Measurements from ENCODE around the gene ZNF479. TPM values are rescaled to one million over a fixed set of nuclear protein-coding genes. Genes with fewer than 3 reads are reported as not detected.
"Not testable (repeated sequence)": the region's sequence is repeated elsewhere in the genome, so short reads cannot be mapped to it uniquely, and the experiment has no call there.

Gene ZNF479
- total RNA-seq, 1 donor from 2014 or later = not detected

GRCh38 chr7:57177856-57178767 is 45.9 kb upstream of the ZNF479 start:
- Mint-ChIP-seq H3K27ac (ENCODE audit: unreplicated experiment) (no peak overlapping the region), H3K9me3 (ENCODE audit: unreplicated experiment) (peaks cover 19% of the 10 kb centered on the region), H3K4me1 (ENCODE audit: unreplicated experiment) (no peaks in the 10 kb centered on the region)

GRCh38 chr7:57176928-57177635 is 44.8 kb upstream of the ZNF479 start:
- peaks cover 5% of the 10 kb centered on the region for H3K27me3 Mint-ChIP-seq (ENCODE audit: unreplicated experiment)
- peaks cover 9% of the 10 kb centered on the region for H3K36me3 Mint-ChIP-seq (ENCODE audit: low read depth, unreplicated experiment)
- TF ChIP-seq CTCF (IDR thresholded peaks at IDR 0.05; ENCODE audit: unreplicated experiment) = no peak
- H3K9me3 Mint-ChIP-seq (ENCODE audit: unreplicated experiment) = peaks cover 11% of the 10 kb centered on the region
- DNase-seq (ENCODE audit: low spot score) = no peak
- no peak overlapping the region for H3K4me3 Mint-ChIP-seq (ENCODE audit: unreplicated experiment)
- H3K27ac Mint-ChIP-seq (ENCODE audit: unreplicated experiment) = no peak overlapping the region
- no peaks in the 10 kb centered on the region for H3K4me1 Mint-ChIP-seq (ENCODE audit: unreplicated experiment)

More at GRCh38 chr7:57177856-57178767, 45.9 kb upstream of the ZNF479 start:
- Mint-ChIP-seq H3K4me3 (ENCODE audit: unreplicated experiment) (no peak overlapping the region), H3K36me3 (ENCODE audit: low read depth, unreplicated experiment) (peaks cover 15% of the 10 kb centered on the region), H3K27me3 (ENCODE audit: unreplicated experiment) (peaks cover 9% of the 10 kb centered on the region)
- no peak for DNase-seq (ENCODE audit: low spot score)
- no peak for TF ChIP-seq CTCF (IDR thresholded peaks at IDR 0.05; ENCODE audit: unreplicated experiment)

GRCh38 chr7:57165285-57165899 is 33.2 kb upstream of the ZNF479 start:
- H3K9me3 Mint-ChIP-seq (ENCODE audit: unreplicated experiment) = peaks cover 25% of the 10 kb centered on the region
- no peak for TF ChIP-seq CTCF (IDR thresholded peaks at IDR 0.05; ENCODE audit: unreplicated experiment)
- no peaks in the 10 kb centered on the region for H3K4me1 Mint-ChIP-seq (ENCODE audit: unreplicated experiment)
- H3K4me3 Mint-ChIP-seq (ENCODE audit: unreplicated experiment) = no peak overlapping the region
- no peaks in the 10 kb centered on the region for H3K27me3 Mint-ChIP-seq (ENCODE audit: unreplicated experiment)
- H3K27ac Mint-ChIP-seq (ENCODE audit: unreplicated experiment) = no peak overlapping the region
- DNase-seq (ENCODE audit: low spot score) = no peak
- H3K36me3 Mint-ChIP-seq (ENCODE audit: low read depth, unreplicated experiment) = no peaks in the 10 kb centered on the region

- H3K4me1 Mint-ChIP-seq (ENCODE audit: unreplicated experiment); H3K9me3 Mint-ChIP-seq (ENCODE audit: unreplicated experiment); H3K27me3 Mint-ChIP-seq (ENCODE audit: unreplicated experiment); DNase-seq (ENCODE audit: low spot score); H3K27ac Mint-ChIP-seq (ENCODE audit: unreplicated experiment); H3K4me3 Mint-ChIP-seq (ENCODE audit: unreplicated experiment); H3K36me3 Mint-ChIP-seq (ENCODE audit: low read depth, unreplicated experiment): not testable (repeated sequence)
Measured at GRCh38 chr7:57120123-57120784, 12.0 kb downstream of the ZNF479 start.

All from endothelial cell (in vitro differentiated cells).